Large intestine (tissue), 3 donors: ENCODE measurements around the gene AIG1. TPM values are rescaled to one million over a fixed set of nuclear protein-coding genes. Genes with fewer than 3 reads are reported as not detected.
"Not testable (repeated sequence)": the region's sequence is repeated elsewhere in the genome, so short reads cannot be mapped to it uniquely, and the experiment has no call there.

Experiments used
- DNase-seq, 2 donors: peaks; one replicate each; pipeline versions ENCODE4 v3.0.0 to v3.0.0-alpha.2; 2013
- H3K27ac ChIP-seq: one replicate; pipeline ENCODE4 v1.5.1; 2013; ENCODE audit warnings: low read length
- H3K27me3 ChIP-seq: 2 replicates; pipeline ENCODE4 v1.6.1; 2013; ENCODE audit warnings: low read length; ENCODE audit not compliant: control insufficient read depth, insufficient read depth
- H3K36me3 ChIP-seq: 2 replicates; pipeline ENCODE4 v1.6.1; 2013; ENCODE audit warnings: low read length; ENCODE audit not compliant: control insufficient read depth, insufficient read depth
- H3K4me1 ChIP-seq: one replicate; pipeline ENCODE4 v1.6.1; 2013; ENCODE audit warnings: low read length; ENCODE audit not compliant: control insufficient read depth, insufficient read depth
- H3K4me3 ChIP-seq: one replicate; pipeline ENCODE4 v1.5.1; 2013; ENCODE audit warnings: low read length
- H3K9me3 ChIP-seq: one replicate; pipeline ENCODE4 v1.6.1; 2013; ENCODE audit warnings: mild to moderate bottlenecking, low read depth, low read length, moderate library complexity; ENCODE audit not compliant: control insufficient read depth
- WGBS: methylation state at CpG from one replicate; pipeline ENCODE4 v1.1.5; 2013; ENCODE audit warnings: low lambda C conversion rate; ENCODE audit not compliant: insufficient coverage; 5-methylcytosine and 5-hydroxymethylcytosine counted together
- polyA plus RNA-seq: library from polyadenylated mRNA; unstranded; fragments of 120-200 nt; gene quantifications from one replicate; pipeline ENCODE4 v1.2.1, GENCODE V29; 2013

The AIG1 gene
- polyA plus RNA-seq, 1 donor = 180 TPM

DNA sequence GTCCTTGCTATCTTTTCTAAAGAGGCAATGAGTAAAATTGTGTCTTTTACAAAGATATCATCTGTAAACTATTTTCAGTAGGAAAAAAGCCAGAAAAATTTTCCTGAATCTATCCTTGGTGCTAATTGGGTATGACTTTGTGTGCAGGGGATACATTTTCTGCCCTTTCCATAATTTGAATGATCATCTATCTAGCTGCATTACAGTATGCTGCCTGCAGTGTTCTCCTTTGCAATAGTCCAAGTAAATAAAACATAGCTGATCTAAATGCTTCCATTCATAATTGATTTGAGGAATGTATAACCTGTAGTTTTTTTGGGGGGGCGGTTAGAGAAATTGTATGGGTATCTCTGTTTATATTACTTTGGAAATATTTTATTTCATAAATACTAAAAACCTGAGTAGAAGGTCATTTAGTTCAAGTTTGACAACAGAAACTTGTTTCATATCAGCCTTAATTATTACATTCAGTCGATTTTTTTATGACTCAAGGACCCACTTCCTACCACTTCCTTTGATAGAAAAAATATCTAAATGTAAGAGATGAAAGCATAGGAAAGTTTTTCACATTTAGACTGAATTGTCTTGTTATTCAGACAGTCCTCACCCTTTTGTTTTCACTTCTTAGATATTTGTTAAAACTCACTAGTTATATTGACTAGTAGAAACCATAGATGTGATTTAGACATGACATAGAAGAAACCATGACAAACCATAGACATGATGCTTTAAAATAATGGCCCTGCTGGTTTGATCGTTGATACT lies 75.3 kb downstream of the AIG1 start:
- Histone ChIP-seq H3K27ac (no peak overlapping the region), H3K4me3 (no peak overlapping the region), H3K4me1 (no peaks in the 10 kb centered on the region), H3K9me3 (peaks cover 1% of the 10 kb centered on the region), H3K36me3 (peaks cover 27% of the 10 kb centered on the region), H3K27me3 (no peaks in the 10 kb centered on the region)
- WGBS = 100% methylated on average over 1 of the region's 3 CpGs
- DNase-seq = no peak

GRCh38 chr6:143136647-143137046 lies 76.0 kb downstream of the AIG1 start:
- Histone ChIP-seq H3K27me3 (no peaks in the 10 kb centered on the region), H3K4me1 (no peaks in the 10 kb centered on the region), H3K4me3 (no peak overlapping the region), H3K36me3 (peaks cover 23% of the 10 kb centered on the region), H3K27ac (no peak overlapping the region), H3K9me3 (no peaks in the 10 kb centered on the region)
- no peak for DNase-seq
- WGBS = no CpG with 5 or more reads among the region's 3 CpGs

- Histone ChIP-seq H3K27ac (no peak overlapping the region), H3K4me3 (no peak overlapping the region), H3K27me3 (no peaks in the 10 kb centered on the region), H3K9me3 (no peaks in the 10 kb centered on the region), H3K36me3 (peaks cover 23% of the 10 kb centered on the region), H3K4me1 (no peaks in the 10 kb centered on the region)
- WGBS = no CpG with 5 or more reads among the region's 3 CpGs
- no peak for DNase-seq
Observed at GRCh38 chr6:143139239-143139784, 78.6 kb downstream of the AIG1 start.

DNA sequence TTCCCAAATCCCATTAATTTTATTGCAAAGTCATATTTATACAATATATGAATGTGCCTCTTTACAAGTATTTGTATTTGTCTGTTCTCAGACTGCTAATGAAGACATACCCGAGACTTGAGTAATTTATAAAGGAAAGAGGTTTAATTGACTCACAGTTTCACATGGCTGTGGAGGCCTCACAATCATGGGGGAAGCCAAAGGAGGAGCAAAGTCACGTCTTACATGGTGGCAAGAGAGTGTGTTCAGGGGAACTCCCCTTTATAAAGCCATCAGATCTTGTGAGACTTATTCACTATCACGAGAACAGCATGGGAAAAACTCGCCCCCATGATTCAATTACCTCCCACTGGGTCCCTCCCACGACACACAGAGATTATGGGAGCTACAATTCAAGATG lies 79.2 kb downstream of the AIG1 start:
- H3K4me1 ChIP-seq, H3K27me3 ChIP-seq, DNase-seq, H3K27ac ChIP-seq, H3K4me3 ChIP-seq, H3K9me3 ChIP-seq: not testable (repeated sequence)
- H3K36me3 ChIP-seq = peaks cover 23% of the 10 kb centered on the region
- WGBS = 92% methylated on average over 2 of the region's 5 CpGs

DNA sequence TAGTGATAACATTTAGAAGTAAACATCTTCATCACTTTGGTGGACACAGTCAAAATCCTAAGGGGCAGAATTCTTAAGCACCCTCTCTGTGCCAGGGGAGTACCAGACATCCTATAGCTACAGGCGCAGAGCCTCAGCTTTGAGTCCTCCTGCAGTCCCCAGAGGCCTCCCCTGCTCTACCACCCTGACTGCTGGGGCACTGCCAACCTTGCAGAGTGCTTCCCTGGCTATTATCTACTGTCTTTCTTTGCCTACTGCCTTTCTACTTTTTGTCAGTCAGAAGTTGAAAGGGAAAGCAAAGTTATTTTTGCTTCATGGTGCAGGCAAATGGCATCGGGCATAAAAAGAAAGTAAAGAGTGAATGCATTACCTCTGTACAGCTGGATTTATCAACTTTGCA lies 80.1 kb downstream of the AIG1 start:
- no peak for DNase-seq
- H3K27me3 ChIP-seq = no peaks in the 10 kb centered on the region
- H3K9me3 ChIP-seq = no peaks in the 10 kb centered on the region
- no peak overlapping the region for H3K27ac ChIP-seq
- H3K4me3 ChIP-seq = no peak overlapping the region
- no peaks in the 10 kb centered on the region for H3K4me1 ChIP-seq
- peaks cover 25% of the 10 kb centered on the region for H3K36me3 ChIP-seq
- no CpG with 5 or more reads among the region's 2 CpGs for WGBS

GRCh38 chr6:143141442-143141841 lies 80.8 kb downstream of the AIG1 start:
- Histone ChIP-seq H3K36me3 (peaks cover 25% of the 10 kb centered on the region), H3K4me1 (no peaks in the 10 kb centered on the region), H3K9me3 (no peaks in the 10 kb centered on the region), H3K27me3 (no peaks in the 10 kb centered on the region), H3K4me3 (no peak overlapping the region), H3K27ac (no peak overlapping the region)
- no peak for DNase-seq
- no CpG with 5 or more reads among the region's 2 CpGs for WGBS

GRCh38 chr6:143146186-143146851 lies 85.6 kb downstream of the AIG1 start:
- 100% methylated on average over 2 of the region's 3 CpGs for WGBS
- H3K9me3 ChIP-seq = no peaks in the 10 kb centered on the region
- DNase-seq = no peak
- no peaks in the 10 kb centered on the region for H3K4me1 ChIP-seq
- no peak overlapping the region for H3K4me3 ChIP-seq
- no peaks in the 10 kb centered on the region for H3K27me3 ChIP-seq
- peaks cover 8% of the 10 kb centered on the region for H3K36me3 ChIP-seq
- no peak overlapping the region for H3K27ac ChIP-seq

- Histone ChIP-seq H3K27me3 (no peaks in the 10 kb centered on the region), H3K9me3 (no peaks in the 10 kb centered on the region), H3K36me3 (peaks cover 12% of the 10 kb centered on the region), H3K4me3 (no peak overlapping the region), H3K4me1 (no peaks in the 10 kb centered on the region), H3K27ac (no peak overlapping the region)
- 100% methylated on average over 2 of the region's 2 CpGs for WGBS
- DNase-seq = no peak
Observed at GRCh38 chr6:143149771-143150170, 89.1 kb downstream of the AIG1 start.

DNA sequence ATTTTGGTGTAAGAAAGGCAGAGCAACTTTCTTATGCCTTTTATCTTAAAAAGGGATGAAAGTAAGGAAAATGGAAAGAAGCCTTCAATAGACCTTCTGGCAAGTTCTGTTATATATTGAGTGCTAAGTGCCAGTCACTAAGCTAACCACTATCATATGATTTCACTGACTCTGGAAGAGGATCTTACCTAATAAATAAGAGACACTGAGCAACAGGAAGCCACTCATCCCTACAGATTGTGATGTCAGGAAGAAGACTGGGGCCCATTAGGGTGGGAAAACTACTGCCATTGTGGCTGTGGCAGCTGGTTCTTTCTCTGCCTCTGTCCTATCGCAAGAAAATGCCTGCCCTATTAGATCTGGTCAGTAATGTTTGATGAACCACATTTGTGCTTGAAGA lies 89.6 kb downstream of the AIG1 start:
- Histone ChIP-seq H3K4me3 (no peak overlapping the region), H3K36me3 (peaks cover 10% of the 10 kb centered on the region), H3K27me3 (no peaks in the 10 kb centered on the region), H3K4me1 (no peaks in the 10 kb centered on the region), H3K27ac (no peak overlapping the region), H3K9me3 (no peaks in the 10 kb centered on the region)
- no peak for DNase-seq
- WGBS = no CpG with 5 or more reads among the region's 1 CpG

GRCh38 chr6:143151381-143151780 lies 90.7 kb downstream of the AIG1 start:
- no peak for DNase-seq
- Histone ChIP-seq H3K4me1 (no peaks in the 10 kb centered on the region), H3K4me3 (no peak overlapping the region), H3K27ac (no peak overlapping the region), H3K9me3 (no peaks in the 10 kb centered on the region), H3K36me3 (peaks cover 11% of the 10 kb centered on the region), H3K27me3 (no peaks in the 10 kb centered on the region)
- no CpG with 5 or more reads among the region's 3 CpGs for WGBS
